WI38 (cell line): ENCODE results near the gene CATSPER3.

ENCODE experiments used
- H3K4me3 ChIP-seq: 2 replicates; pipeline ENCODE4 v1.5.1; 2011; ENCODE audit warnings: low read depth, mild to moderate bottlenecking, control low read depth, low read length
- CTCF ChIP-seq: IDR thresholded peaks from 2 replicates; pipeline ENCODE4 v1.5.1; 2012; ENCODE audit warnings: low read depth, mild to moderate bottlenecking, control low read depth, low read length

The CATSPER3 gene

GRCh38 chr5:134938030-134938429 lies 29.7 kb upstream of the CATSPER3 start:
- TF ChIP-seq CTCF: no peak
- no peak overlapping the region for H3K4me3 ChIP-seq

GRCh38 chr5:134939500-134939899 lies 28.2 kb upstream of the CATSPER3 start:
- H3K4me3 ChIP-seq: no peak overlapping the region
- no peak for TF ChIP-seq CTCF

- H3K4me3 ChIP-seq: no peak overlapping the region
- TF ChIP-seq CTCF: no peak
Measured at GRCh38 chr5:134943547-134943946, 24.2 kb upstream of the CATSPER3 start.

GRCh38 chr5:134944630-134945029 lies 23.1 kb upstream of the CATSPER3 start:
- TF ChIP-seq CTCF: no peak
- H3K4me3 ChIP-seq: no peak overlapping the region

- no peak for TF ChIP-seq CTCF
- H3K4me3 ChIP-seq: no peak overlapping the region
Measured at GRCh38 chr5:134945041-134945440, 22.7 kb upstream of the CATSPER3 start.

GRCh38 chr5:134948911-134949310 lies 18.8 kb upstream of the CATSPER3 start:
- no peak for TF ChIP-seq CTCF
- no peak overlapping the region for H3K4me3 ChIP-seq

- TF ChIP-seq CTCF: no peak
- no peak overlapping the region for H3K4me3 ChIP-seq
Measured at GRCh38 chr5:134949316-134949715, 18.4 kb upstream of the CATSPER3 start.
